Activated CD4-positive, alpha-beta T cell treated with anti-CD3 and anti-CD28 coated beads for 48 hours (primary cell): Measurements from ENCODE around the gene HMMR.
"Not testable (repeated sequence)": the region's sequence is repeated elsewhere in the genome, so short reads cannot be mapped to it uniquely, and the experiment has no call there.

Source experiments
- DNase-seq: peaks from one replicate; pipeline ENCODE4 v3.0.0-alpha.2; 2020

Gene HMMR

GRCh38 chr5:163509291-163509951 is 49.0 kb downstream of the HMMR start:
- no peak for DNase-seq

DNA sequence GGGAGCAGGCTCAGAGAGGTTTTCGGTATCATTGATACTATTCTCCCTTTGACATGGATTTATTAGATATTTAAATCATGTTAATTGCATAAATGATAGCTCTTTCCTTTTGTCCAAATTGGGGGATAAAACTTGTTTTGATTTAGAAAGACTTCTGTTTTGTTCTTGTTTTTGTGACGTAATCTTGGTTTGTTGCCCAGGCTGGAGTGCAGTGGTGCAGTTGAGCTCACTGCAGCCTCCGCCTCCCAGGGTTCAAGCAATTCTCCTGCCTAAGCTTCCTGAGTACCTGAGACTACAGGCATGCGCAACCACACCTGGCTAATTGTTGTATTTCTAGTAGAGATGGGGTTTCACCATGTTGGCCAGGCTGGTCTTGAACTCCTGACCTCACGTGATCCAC is 52.1 kb downstream of the HMMR start:
- no peak for DNase-seq

DNA sequence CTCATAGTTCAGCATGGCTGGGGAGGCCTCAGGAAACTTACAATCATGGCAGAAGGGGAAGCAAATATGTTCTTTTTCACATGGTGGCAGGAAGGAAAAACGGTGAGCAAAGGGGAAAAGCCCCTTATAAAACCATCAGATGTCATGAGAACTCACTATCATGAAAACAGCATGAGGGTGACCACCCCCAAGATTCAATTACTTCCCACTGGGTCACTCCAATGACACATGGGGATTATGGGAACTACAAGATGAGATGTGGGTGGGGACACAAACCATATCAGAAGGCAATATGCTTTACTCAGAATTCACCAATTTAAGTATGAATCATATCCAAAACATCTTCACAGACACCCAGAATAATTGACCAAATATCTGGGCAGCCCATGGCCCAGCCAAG is 64.7 kb downstream of the HMMR start:
- no peak for DNase-seq

- no peak for DNase-seq
Measured at GRCh38 chr5:163529698-163530097, 69.3 kb downstream of the HMMR start.

DNA sequence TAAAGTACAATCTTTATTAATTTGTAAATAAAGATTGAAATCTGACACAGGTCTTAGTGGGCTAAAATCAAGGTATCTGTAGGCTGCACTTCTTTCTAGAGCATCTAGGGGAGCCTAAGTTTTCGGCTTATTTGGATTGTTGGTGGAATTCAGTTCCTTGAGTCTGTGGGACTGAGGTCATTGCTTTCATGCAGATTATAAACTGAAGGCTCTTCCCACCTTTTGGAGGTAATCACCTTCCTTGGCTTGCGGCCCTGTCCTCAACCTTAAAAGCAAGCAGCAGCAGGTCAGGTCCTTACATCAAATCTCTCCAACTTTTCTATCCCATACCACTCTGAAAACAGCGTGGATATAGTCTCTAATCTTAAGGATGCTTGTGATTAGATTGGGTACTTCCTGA is 70.8 kb downstream of the HMMR start:
- no peak for DNase-seq

- DNase-seq = no peak
Measured at GRCh38 chr5:163532171-163533084, 72.0 kb downstream of the HMMR start.

DNA sequence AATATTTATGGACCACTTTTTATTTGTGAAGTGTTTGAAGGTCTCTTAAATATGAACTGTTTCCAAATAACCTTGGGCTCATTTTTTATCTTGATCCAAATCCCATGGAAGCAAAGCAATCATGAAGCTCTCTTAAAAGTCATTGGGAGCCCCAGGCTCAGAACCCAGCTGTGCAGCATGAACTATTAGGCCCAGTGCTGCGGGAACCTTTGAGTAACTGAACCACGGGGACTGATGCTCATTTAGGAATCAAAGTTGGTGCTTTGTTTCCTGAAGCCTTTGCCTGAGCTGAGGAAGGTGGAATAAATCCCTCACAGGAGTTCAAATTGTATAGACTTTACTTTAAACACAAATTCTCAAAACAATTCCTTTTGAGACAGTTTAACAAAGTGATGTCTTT is 72.8 kb downstream of the HMMR start:
- DNase-seq = no peak

DNA sequence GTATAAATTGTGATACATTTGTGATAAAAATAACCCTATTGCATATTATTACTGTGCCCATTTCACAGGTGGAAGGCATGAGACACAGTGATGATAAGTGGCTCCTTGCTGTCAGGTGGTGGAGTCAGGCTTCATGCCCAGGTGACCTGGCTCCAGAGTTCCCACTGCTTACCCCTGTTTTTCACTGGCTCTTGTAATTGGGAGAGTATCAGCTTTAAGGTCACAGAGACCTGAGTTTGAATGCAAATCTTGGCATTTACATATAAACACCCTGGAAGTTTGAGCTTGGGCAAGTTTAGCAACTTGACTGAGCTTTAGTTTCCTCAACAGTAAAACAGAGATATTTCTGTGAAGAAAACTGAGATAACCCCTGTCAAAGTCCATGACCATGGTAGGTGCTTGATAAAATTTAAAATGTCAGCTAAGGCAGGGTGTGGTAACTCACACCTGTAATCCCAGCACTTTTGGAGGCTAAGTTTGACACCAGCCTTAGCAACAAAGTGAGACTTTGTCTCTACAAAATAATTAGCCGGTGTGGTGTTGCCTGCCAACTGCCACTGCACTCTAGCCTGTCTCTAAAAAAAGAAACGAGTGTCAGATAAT is 74.2 kb downstream of the HMMR start:
- no peak for DNase-seq

GRCh38 chr5:163535290-163535689 is 74.9 kb downstream of the HMMR start:
- DNase-seq = no peak

- not testable (repeated sequence) for DNase-seq
Measured at GRCh38 chr5:163536442-163536841, 76.0 kb downstream of the HMMR start.

DNA sequence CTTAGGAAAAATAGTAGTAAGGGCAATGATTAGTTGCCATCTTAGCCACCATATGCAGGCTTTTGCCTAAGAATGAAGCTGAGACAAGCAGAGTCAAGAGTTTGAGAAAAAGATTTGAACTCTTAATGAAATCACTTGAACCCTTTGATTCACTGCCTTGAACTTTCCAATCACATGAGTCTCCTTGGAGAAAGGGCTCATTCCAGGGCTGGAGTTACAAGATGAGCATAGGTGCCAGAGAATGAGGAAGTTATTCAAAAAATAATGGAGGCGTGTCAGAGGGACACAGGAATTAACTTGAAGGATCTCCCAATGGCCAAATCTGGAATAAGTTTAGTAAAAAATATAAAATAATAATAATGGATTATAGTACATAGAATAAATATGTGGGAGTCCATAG is 80.3 kb downstream of the HMMR start:
- DNase-seq = no peak
